H1 (cell line): ENCODE measurements around the gene OR1C1. TPM values are rescaled to one million over a fixed set of nuclear protein-coding genes. Genes with fewer than 3 reads are reported as not detected.

Experiments used
- CTCF ChIA-PET: fragments of 300-600 bp; sonication (Branson Sonifier 250); formaldehyde crosslinking; loops from one replicate; lab custom pipeline; 2021; ENCODE audit not compliant: partially characterized antibody; lab: Charles Lee
- POLR2A ChIA-PET: fragments of 300-600 bp; sonication (Branson Sonifier 250); formaldehyde crosslinking; loops from one replicate; lab custom pipeline; 2021; ENCODE audit warnings: inconsistent platforms; ENCODE audit not compliant: partially characterized antibody; lab: Charles Lee
- DNase-seq, 2 experiments: peaks; one replicate each; pipeline versions ENCODE4 v3.0.0 to v3.0.0-alpha.2; 2010 to 2022; ENCODE audit warnings: low spot score in 2 of 2, low read depth in 1 of 2, mixed read lengths in 1 of 2
- FAIRE-seq: peaks from 2 replicates; lab custom pipeline; 2011; peaks lifted over from hg19 to GRCh38; lab: Jason Lieb, UNC
- H2AFZ ChIP-seq: 2 replicates; pipeline ENCODE4 v1.8.1; 2012; ENCODE audit warnings: low read length, inconsistent platforms
- H2AK5ac ChIP-seq: 2 replicates; pipeline ENCODE4 v1.6.1; 2013; ENCODE audit warnings: low read depth, low read length
- H2BK120ac ChIP-seq: replicated peaks from 2 replicates; pipeline ENCODE3; 2013; ENCODE audit warnings: low read depth, low read length, inconsistent platforms
- H2BK12ac ChIP-seq: 2 replicates; pipeline ENCODE4 v1.6.1; 2013; ENCODE audit warnings: low read depth, low read length
- H2BK15ac ChIP-seq: 2 replicates; pipeline ENCODE4 v1.6.1; 2013; ENCODE audit warnings: low read length
- H2BK20ac ChIP-seq: 2 replicates; pipeline ENCODE4 v1.6.1; 2013; ENCODE audit warnings: low read length
- H2BK5ac ChIP-seq: 2 replicates; pipeline ENCODE4 v1.6.1; 2013; ENCODE audit warnings: low read depth, low read length
- H3K14ac ChIP-seq: 2 replicates; pipeline ENCODE4 v1.6.1; 2013; ENCODE audit warnings: inconsistent platforms; ENCODE audit not compliant: insufficient read length
- H3K18ac ChIP-seq: 2 replicates; pipeline ENCODE4 v1.6.1; 2013; ENCODE audit warnings: low read length; ENCODE audit errors: extremely low read depth
- H3K23ac ChIP-seq: 2 replicates; pipeline ENCODE4 v1.6.1; 2013; ENCODE audit warnings: inconsistent platforms; ENCODE audit not compliant: insufficient read length
- H3K23me2 ChIP-seq: 2 replicates; pipeline ENCODE4 v1.6.1; 2013; ENCODE audit warnings: low read depth, low read length
- H3K27ac ChIP-seq: 2 replicates; pipeline ENCODE4 v1.6.1; 2011; ENCODE audit warnings: low read depth, low read length, inconsistent platforms
- H3K27me3 ChIP-seq, 4 experiments: replicated peaks in 1 of 4; 1 replicate in 1 of 4; 2 replicates in 3 of 4; pipeline versions ENCODE4 v1.6.1 to v1.8.1; 2011 to 2013; ENCODE audit warnings: low read length in 3 of 4, mild to moderate bottlenecking in 3 of 4, inconsistent platforms in 2 of 4, mixed read lengths in 2 of 4, moderate library complexity in 1 of 4; ENCODE audit not compliant: control insufficient read depth in 3 of 4, insufficient read depth in 3 of 4; ENCODE audit errors: extremely low read depth in 1 of 4
- H3K36me3 ChIP-seq, 4 experiments: 2 replicates each; pipeline versions ENCODE4 v1.6.1 to v1.8.1; 2011 to 2013; ENCODE audit warnings: mild to moderate bottlenecking in 4 of 4, low read length in 3 of 4, moderate library complexity in 2 of 4, control low read depth in 1 of 4, inconsistent platforms in 1 of 4; ENCODE audit not compliant: insufficient read depth in 4 of 4, control insufficient read depth in 2 of 4
- H3K4ac ChIP-seq: replicated peaks from 2 replicates; pipeline ENCODE3; 2013; ENCODE audit warnings: low read length, low read depth, mixed read lengths, inconsistent platforms; ENCODE audit not compliant: insufficient read length
- H3K4me1 ChIP-seq, 4 experiments: replicated peaks in 1 of 4; 1 replicate in 1 of 4; 2 replicates in 3 of 4; pipeline versions ENCODE4 v1.6.1 to v1.8.1; 2011 to 2013; ENCODE audit warnings: low read length in 3 of 4, inconsistent platforms in 2 of 4, mixed read lengths in 1 of 4; ENCODE audit not compliant: insufficient read depth in 4 of 4, control insufficient read depth in 3 of 4
- H3K4me2 ChIP-seq, 2 experiments: 2 replicates each; pipeline versions ENCODE4 v1.6.1 to v1.8.1; 2011 to 2013; ENCODE audit warnings: low read depth in 2 of 2, low read length in 2 of 2, control low read depth in 1 of 2, inconsistent platforms in 1 of 2, mild to moderate bottlenecking in 1 of 2; ENCODE audit not compliant: insufficient read depth in 1 of 2
- H3K4me3 ChIP-seq, 4 experiments: fragments of 200-600, 300-600 bp in 1 of 4; sonication (generic), shearing (Covaris generic), sonication (Bioruptor Twin) in 1 of 4; 2 replicates each; pipeline versions ENCODE4 v1.5.1 to v1.8.1; 2011 to 2016; ENCODE audit warnings: low read length in 4 of 4, low read depth in 3 of 4, control low read depth in 2 of 4, inconsistent platforms in 2 of 4, mild to moderate bottlenecking in 2 of 4, mixed read lengths in 1 of 4, moderate library complexity in 1 of 4; ENCODE audit not compliant: insufficient read depth in 2 of 4; ENCODE audit errors: extremely low read depth in 1 of 4
- H3K56ac ChIP-seq: replicated peaks from 2 replicates; pipeline ENCODE3; 2013; ENCODE audit warnings: low read depth, mild to moderate bottlenecking, mixed read lengths, low read length, inconsistent platforms; ENCODE audit not compliant: insufficient read length
- H3K79me1 ChIP-seq: 2 replicates; pipeline ENCODE4 v1.6.1; 2013; ENCODE audit warnings: low read depth, low read length, control low read depth
- H3K79me2 ChIP-seq, 2 experiments: 2 replicates each; pipeline versions ENCODE4 v1.6.1 to v1.8.1; 2012 to 2013; ENCODE audit warnings: low read length in 2 of 2, mild to moderate bottlenecking in 2 of 2, inconsistent platforms in 1 of 2; ENCODE audit not compliant: insufficient read depth in 2 of 2, control insufficient read depth in 1 of 2
- H3K9ac ChIP-seq, 4 experiments: replicated peaks in 1 of 4; 1 replicate in 1 of 4; 2 replicates in 3 of 4; pipeline versions ENCODE4 v1.6.1 to v1.8.1; 2011 to 2013; ENCODE audit warnings: low read depth in 3 of 4, low read length in 3 of 4, control low read depth in 2 of 4, mild to moderate bottlenecking in 2 of 4, moderate library complexity in 2 of 4, inconsistent platforms in 1 of 4; ENCODE audit errors: extremely low read depth in 1 of 4
- H3K9me3 ChIP-seq, 2 experiments: 2 replicates each; pipeline versions ENCODE4 v1.6.1 to v1.8.1; 2012 to 2013; ENCODE audit warnings: mild to moderate bottlenecking in 2 of 2, moderate library complexity in 2 of 2, control low read depth in 1 of 2, inconsistent platforms in 1 of 2, low read depth in 1 of 2, low read length in 1 of 2, mixed read lengths in 1 of 2; ENCODE audit not compliant: insufficient read depth in 2 of 2
- H4K20me1 ChIP-seq, 2 experiments: replicated peaks in 1 of 2; 2 replicates each; pipeline versions ENCODE3 to v1.8.1; 2011 to 2013; ENCODE audit warnings: inconsistent platforms in 2 of 2, low read length in 2 of 2, mild to moderate bottlenecking in 1 of 2; ENCODE audit not compliant: insufficient read depth in 2 of 2, control insufficient read depth in 1 of 2
- H4K5ac ChIP-seq: 2 replicates; pipeline ENCODE4 v1.6.1; 2013; ENCODE audit warnings: low read length, low read depth, mixed read lengths, inconsistent platforms; ENCODE audit not compliant: insufficient read length
- H4K8ac ChIP-seq: 2 replicates; pipeline ENCODE4 v1.8.0; 2013; ENCODE audit warnings: mild to moderate bottlenecking, moderate library complexity, low read length, inconsistent platforms; ENCODE audit not compliant: insufficient read depth; ENCODE audit errors: extremely low read depth
- H4K91ac ChIP-seq: replicated peaks from 2 replicates; pipeline ENCODE3; 2013; ENCODE audit warnings: low read length, mixed read lengths, inconsistent platforms; ENCODE audit not compliant: insufficient read length
- BCL11A ChIP-seq, 2 experiments: IDR thresholded peaks; one replicate each; pipeline ENCODE4 v1.6.1; 2011; ENCODE audit warnings: low read depth in 2 of 2, low read length in 2 of 2, mild to moderate bottlenecking in 2 of 2
- CREB1 ChIP-seq: IDR thresholded peaks from 2 replicates; pipeline ENCODE4 v1.6.1; 2012; ENCODE audit warnings: inconsistent platforms
- SIRT6 ChIP-seq: IDR thresholded peaks from one replicate; pipeline ENCODE4 v1.7.1; 2012; ENCODE audit warnings: low read length, inconsistent platforms
- SP2 ChIP-seq: IDR thresholded peaks from 2 replicates; pipeline ENCODE4 v1.6.1; 2012; ENCODE audit warnings: mild to moderate bottlenecking, low read length, inconsistent platforms
- SRF ChIP-seq: IDR thresholded peaks from 2 replicates; pipeline ENCODE4 v1.6.1; 2011; ENCODE audit warnings: mild to moderate bottlenecking, low read depth, low read length, moderate library complexity
- SUZ12 ChIP-seq: fragments of 200-600 bp; sonication (generic); IDR thresholded peaks from 2 replicates; pipeline ENCODE4 v1.6.1; 2012; ENCODE audit warnings: mild to moderate bottlenecking, inconsistent platforms, low read length, moderate library complexity, mixed read lengths
- WGBS, 2 experiments: shearing (Covaris generic) in 1 of 2; methylation state at CpG; one replicate each; pipeline versions ENCODE4 v1.1.6 to v1.1.7; 2013 to 2015; ENCODE audit warnings: low lambda C conversion rate in 2 of 2, mixed read lengths in 2 of 2, inconsistent platforms in 1 of 2, low coverage in 1 of 2, missing lambda C conversion rate in 1 of 2; ENCODE audit not compliant: insufficient replicate concordance in 2 of 2, insufficient coverage in 1 of 2, insufficient read length in 1 of 2; ENCODE audit errors: extremely low coverage in 1 of 2, missing lambda C conversion rate in 1 of 2; 5-methylcytosine and 5-hydroxymethylcytosine counted together
- polyA plus RNA-seq, 7 experiments: library from polyadenylated mRNA; depleted of rRNA in 3 of 7; stranded (reverse) in 5 of 7; unstranded in 2 of 7; fragments of >200 nt in 5 of 7; fragments of 200-250 nt in 2 of 7; gene quantifications; 1 replicate in 5 of 7; 2 replicates in 1 of 7; 4 replicates in 1 of 7; pipeline versions ENCODE4 v1.2.1 to v1.2.3, GENCODE V29; 2011 to 2013; ENCODE audit warnings: missing spikeins in 2 of 7, mixed read lengths in 2 of 7
- total RNA-seq: library from RNA; stranded (reverse); fragmentation: NEBNext Ultra II Directional; extraction: Animal tissue kit (Norgen Biotek cat#: 25700); gene quantifications from 2 replicates; pipeline ENCODE4 v1.2.1, GENCODE V29; 2021
- TF ChIP-seq, protein P1 (sequence below): IDR thresholded peaks from 2 replicates; pipeline ENCODE4 v1.6.1; 2012; ENCODE audit warnings: inconsistent platforms

Gene OR1C1
- total and polyA plus RNA-seq, 2 of the 8 experiments (the other 6 are each of a cell fraction or from before 2014, with no cell fraction given) = not detected

DNA sequence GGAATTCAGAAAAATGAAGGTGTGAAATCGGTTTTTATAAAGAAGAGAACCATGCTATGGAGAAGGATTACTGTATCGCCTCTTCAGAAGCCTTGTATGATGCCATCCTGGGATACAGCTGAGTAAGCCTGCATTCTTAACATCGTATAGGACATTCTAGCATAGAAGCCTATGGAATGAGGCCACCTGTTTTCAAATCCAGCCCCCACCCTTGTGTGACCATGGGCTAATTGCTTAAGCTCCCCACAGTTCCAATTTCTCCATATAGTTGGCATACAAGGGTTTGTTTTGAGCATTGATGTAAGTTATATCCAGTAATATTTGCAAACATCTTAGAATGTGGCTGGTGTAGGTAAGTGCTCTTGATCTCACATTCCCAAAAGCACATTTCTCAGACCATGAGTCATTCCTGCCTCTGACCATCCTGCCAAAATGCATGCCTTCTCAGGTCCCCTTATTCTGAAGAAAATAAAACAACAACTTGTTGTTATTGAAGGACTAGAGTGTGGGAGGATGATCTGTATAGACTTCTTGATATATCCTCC lies 13.9 kb downstream of the OR1C1 start:
- H2BK120ac ChIP-seq = no peak overlapping the region
- H2AK5ac ChIP-seq = no peak overlapping the region
- DNase-seq (no peak), FAIRE-seq (no peak)
- H2AFZ ChIP-seq = no peak overlapping the region
- H3K79me2 ChIP-seq = no peaks in the 10 kb centered on the region
- H3K14ac ChIP-seq = no peak overlapping the region
- H3K4me3 ChIP-seq = no peak overlapping the region
- H3K9ac ChIP-seq = no peak overlapping the region
- no peaks in the 10 kb centered on the region for H3K27me3 ChIP-seq
- no peak overlapping the region for H2BK5ac ChIP-seq
- no peak overlapping the region for H2BK20ac ChIP-seq
- H3K36me3 ChIP-seq = no peaks in the 10 kb centered on the region
- no peak overlapping the region for H3K4ac ChIP-seq
- TF ChIP-seq SIRT6 (no peak), BCL11A (IDR thresholded peaks at IDR 0.05; ENCODE audit: low read depth in 2 of 2, low read length in 2 of 2) (no peak), SP2 (no peak), SUZ12 (no peak), SRF (no peak), CREB1 (no peak)
- TF ChIP-seq, protein P1, sequence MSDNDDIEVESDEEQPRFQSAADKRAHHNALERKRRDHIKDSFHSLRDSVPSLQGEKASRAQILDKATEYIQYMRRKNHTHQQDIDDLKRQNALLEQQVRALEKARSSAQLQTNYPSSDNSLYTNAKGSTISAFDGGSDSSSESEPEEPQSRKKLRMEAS = no peak
- H3K4me1 ChIP-seq = no peaks in the 10 kb centered on the region
- no peaks in the 10 kb centered on the region for H3K23me2 ChIP-seq
- no peaks in the 10 kb centered on the region for H4K20me1 ChIP-seq
- no peak overlapping the region for H4K8ac ChIP-seq
- H3K23ac ChIP-seq = no peak overlapping the region
- H2BK12ac ChIP-seq = no peak overlapping the region
- H4K91ac ChIP-seq = no peak overlapping the region
- H3K27ac ChIP-seq = no peak overlapping the region
- CTCF ChIA-PET = interaction anchor here (1.5 kb wide), 1 partner anchor 66 kb away, joined by 3 read pairs; no protein-coding TSS in a partner anchor
- POLR2A ChIA-PET = no interaction called here
- H3K79me1 ChIP-seq = no peaks in the 10 kb centered on the region
- no peak overlapping the region for H3K18ac ChIP-seq
- H3K4me2 ChIP-seq = no peak overlapping the region
- 64% methylated on average over 3 of the region's 3 CpGs; no CpG with 5 or more reads in 1 of the 2 experiments for WGBS, 2 experiments
- H2BK15ac ChIP-seq = no peak overlapping the region
- H4K5ac ChIP-seq = no peak overlapping the region
- no peak overlapping the region for H3K56ac ChIP-seq
- H3K9me3 ChIP-seq = peaks cover 57 to 62% of the 10 kb centered on the region in 2 experiments
